Measurements from ENCODE around the gene TIMD4. TPM values are rescaled to one million over a fixed set of nuclear protein-coding genes. Genes with fewer than 3 reads are reported as not detected.
A peak's percentile ranks its signal among the peaks of the same experiment; 100 is the strongest.

TIMD4 gene
- total and polyA plus RNA-seq, 2 donors (not counting 1 experiment from before 2014, with no cell fraction given), result 0.07 TPM; not detected in 1

DNA sequence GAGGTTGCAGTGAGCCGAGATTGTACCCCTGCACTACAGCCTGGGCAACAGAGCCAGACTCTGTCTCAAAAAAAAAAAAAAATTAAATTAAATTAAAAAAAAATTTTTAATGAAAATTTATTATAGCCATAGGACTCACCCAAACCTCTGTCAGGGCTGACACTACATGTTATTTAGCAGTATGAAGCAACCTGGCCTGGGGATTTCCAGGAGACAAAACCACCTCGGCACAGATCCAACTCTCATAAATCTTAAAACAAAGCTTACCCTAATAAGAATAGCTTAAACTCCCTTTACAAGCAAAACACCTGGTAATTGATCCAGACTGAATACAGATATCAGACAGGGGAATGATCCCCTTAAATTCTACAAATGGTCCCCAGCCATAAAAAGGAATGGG, 74.5 kb downstream of the TIMD4 start:
- peaks cover 15% of the 10 kb centered on the region for H3K27me3 Mint-ChIP-seq
- H3K9me3 ChIP-seq (ENCODE audit: control extremely low read depth in 1 of 3, control insufficient read depth in 2 of 3, insufficient read depth in 1 of 3, low read length in 2 of 3), result no peaks in the 10 kb centered on the region
- no peaks in the 10 kb centered on the region for H3K36me3 ChIP-seq (replicated peaks in 1 of 2; ENCODE audit: control extremely low read depth in 1 of 2, control insufficient read depth in 1 of 2, extremely low read depth in 1 of 2, insufficient read depth in 2 of 2, low read length in 1 of 2)
- ATAC-seq (ENCODE audit: low read depth), result no peak
- peaks cover 11% of the 10 kb centered on the region for H3K4me1 Mint-ChIP-seq
- ChIA-PET CTCF (no interaction called here), POLR2A (interaction anchor here (0.7 kb wide), 1 partner anchor 9 kb away, joined by 4 read pairs; no protein-coding TSS in a partner anchor)
- intact Hi-C loops (cut with micrococcal nuclease), result no loop called here
- no peak overlapping the region for H3K4me3 ChIP-seq (ENCODE audit: control extremely low read depth in 1 of 5, extremely low read depth in 1 of 5, insufficient read depth in 1 of 5, low read depth in 2 of 5, low read length in 4 of 5)
- H3K27ac ChIP-seq (ENCODE audit: low read length in 2 of 2), result no peak overlapping the region
- H3K4me2 ChIP-seq (replicated peaks; ENCODE audit: low read depth, low read length, poor library complexity, severe bottlenecking), result no peak overlapping the region
- DNase-seq, result no peak
- no peaks in the 10 kb centered on the region for H3K27me3 ChIP-seq (replicated peaks in 1 of 4; ENCODE audit: control extremely low read depth in 1 of 4, control insufficient read depth in 3 of 4, insufficient read depth in 4 of 4, low read length in 3 of 4)
- H3K27ac Mint-ChIP-seq, result no peak overlapping the region
- WGBS (ENCODE audit: insufficient coverage), result 60% methylated on average over 1 of the region's 2 CpGs
- no peaks in the 10 kb centered on the region for H4K20me1 ChIP-seq (ENCODE audit: control insufficient read depth, insufficient read depth, low read length, poor library complexity, severe bottlenecking)
- no peak overlapping the region for H2AFZ ChIP-seq (ENCODE audit: insufficient read depth, low read depth, low read length, poor library complexity, severe bottlenecking)
- no peak overlapping the region for H3K9ac ChIP-seq (ENCODE audit: low read length)
- H3K79me2 ChIP-seq (ENCODE audit: control insufficient read depth, insufficient read depth, low read length), result no peaks in the 10 kb centered on the region
- peaks cover 6 to 8% of the 10 kb centered on the region in 2 donors for H3K4me1 ChIP-seq (ENCODE audit: control insufficient read depth in 2 of 2, insufficient read depth in 2 of 2, low read length in 2 of 2)
- no peaks in the 10 kb centered on the region for H3K9me3 Mint-ChIP-seq (ENCODE audit: insufficient read depth)
- no peak overlapping the region for H3K4me3 Mint-ChIP-seq
- no peak for TF ChIP-seq EZH2 (IDR thresholded peaks at IDR 0.05; ENCODE audit: borderline replicate concordance, insufficient read depth, low read depth, low read length, poor library complexity, severe bottlenecking)
- no peak for TF ChIP-seq CTCF (IDR thresholded peaks at IDR 0.05)

DNA sequence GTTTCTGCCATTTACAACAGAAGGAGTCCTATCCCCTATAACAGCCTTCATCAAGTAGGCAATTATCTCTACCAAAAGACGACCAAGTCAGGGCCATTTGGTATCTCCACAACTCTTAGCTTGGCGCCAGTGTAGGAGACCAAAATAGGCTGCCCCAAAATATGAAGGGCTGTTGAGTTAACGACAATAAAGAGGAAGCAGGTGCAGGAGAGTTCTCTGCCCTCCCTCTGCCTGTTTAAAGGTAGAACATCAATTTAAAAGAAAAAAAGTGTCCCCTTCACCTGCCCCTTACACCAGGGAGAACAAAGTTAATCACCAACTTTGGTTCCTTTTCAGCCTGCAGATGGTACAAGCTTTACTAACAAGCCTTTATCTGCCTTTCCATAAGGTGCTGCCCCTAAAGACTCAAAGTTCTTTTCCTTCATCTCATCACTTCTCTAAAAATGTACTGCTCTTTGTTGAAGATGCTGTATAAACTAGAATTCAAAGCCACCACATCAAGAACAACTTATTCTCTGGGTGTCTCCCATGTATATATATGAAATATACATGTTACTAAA, 79.6 kb downstream of the TIMD4 start:
- WGBS (ENCODE audit: insufficient coverage), result 0% methylated on average over 1 of the region's 3 CpGs
- H3K79me2 ChIP-seq (ENCODE audit: control insufficient read depth, insufficient read depth, low read length), result no peaks in the 10 kb centered on the region
- CTCF ChIA-PET, result no interaction called here
- H3K4me1 ChIP-seq (ENCODE audit: control insufficient read depth in 2 of 2, insufficient read depth in 2 of 2, low read length in 2 of 2), result peaks cover 3% of the 10 kb centered on the region in 2 donors
- H3K36me3 ChIP-seq (replicated peaks in 1 of 2; ENCODE audit: control extremely low read depth in 1 of 2, control insufficient read depth in 1 of 2, extremely low read depth in 1 of 2, insufficient read depth in 2 of 2, low read length in 1 of 2), result no peaks in the 10 kb centered on the region
- H3K27me3 ChIP-seq (replicated peaks in 1 of 4; ENCODE audit: control extremely low read depth in 1 of 4, control insufficient read depth in 3 of 4, insufficient read depth in 4 of 4, low read length in 3 of 4), result no peaks in the 10 kb centered on the region
- no peak overlapping the region for H3K27ac Mint-ChIP-seq
- intact Hi-C loops (cut with micrococcal nuclease), result no loop called here
- H3K9me3 Mint-ChIP-seq (ENCODE audit: insufficient read depth), result no peaks in the 10 kb centered on the region
- H3K27ac ChIP-seq (ENCODE audit: low read length in 2 of 2), result no peak overlapping the region
- no peak overlapping the region for H3K9ac ChIP-seq (ENCODE audit: low read length)
- peaks cover 23% of the 10 kb centered on the region for H3K27me3 Mint-ChIP-seq
- no peaks in the 10 kb centered on the region for H3K9me3 ChIP-seq (ENCODE audit: control extremely low read depth in 1 of 3, control insufficient read depth in 2 of 3, insufficient read depth in 1 of 3, low read length in 2 of 3)
- ATAC-seq (ENCODE audit: low read depth) (no peak), DNase-seq (no peak)
- peaks cover 4% of the 10 kb centered on the region for H3K4me1 Mint-ChIP-seq
- peak overlapping the region; percentile 15 for H2AFZ ChIP-seq (ENCODE audit: insufficient read depth, low read depth, low read length, poor library complexity, severe bottlenecking)
- H3K4me3 Mint-ChIP-seq, result no peak overlapping the region
- H3K4me2 ChIP-seq (replicated peaks; ENCODE audit: low read depth, low read length, poor library complexity, severe bottlenecking), result no peak overlapping the region
- POLR2A ChIA-PET, result no interaction called here
- no peak overlapping the region for H3K4me3 ChIP-seq (ENCODE audit: control extremely low read depth in 1 of 5, extremely low read depth in 1 of 5, insufficient read depth in 1 of 5, low read depth in 2 of 5, low read length in 4 of 5)
- TF ChIP-seq CTCF (IDR thresholded peaks at IDR 0.05) (no peak), EZH2 (IDR thresholded peaks at IDR 0.05; ENCODE audit: borderline replicate concordance, insufficient read depth, low read depth, low read length, poor library complexity, severe bottlenecking) (no peak)
- no peaks in the 10 kb centered on the region for H4K20me1 ChIP-seq (ENCODE audit: control insufficient read depth, insufficient read depth, low read length, poor library complexity, severe bottlenecking)
